DOHH2 (cell line): ENCODE measurements around the gene RHBG.

ENCODE experiments used
- H3F3A ChIP-seq: fragments of 200-600 bp; sonication (generic), shearing (Covaris generic); 2 replicates; pipeline ENCODE4 v1.6.0; 2016; ENCODE audit warnings: antibody characterized with exemption, mild to moderate bottlenecking; ENCODE audit not compliant: control insufficient read depth, insufficient read depth
- H3K27ac ChIP-seq: fragments of 200-600 bp; sonication (generic); 2 replicates; pipeline ENCODE4 v1.5.1; 2014; ENCODE audit warnings: low read depth, mild to moderate bottlenecking, low read length, moderate library complexity
- H3K27me3 ChIP-seq: fragments of 200-600 bp; sonication (generic); 2 replicates; pipeline ENCODE4 v1.6.1; 2014; ENCODE audit warnings: mild to moderate bottlenecking, low read length, mixed read lengths; ENCODE audit not compliant: control insufficient read depth
- H3K36me3 ChIP-seq: fragments of 200-600 bp; sonication (generic); 2 replicates; pipeline ENCODE4 v1.6.1; 2014; ENCODE audit warnings: mild to moderate bottlenecking, low read length, moderate library complexity, mixed read lengths; ENCODE audit not compliant: control insufficient read depth
- H3K4me1 ChIP-seq: fragments of 200-600 bp; sonication (generic); 2 replicates; pipeline ENCODE4 v1.6.1; 2014; ENCODE audit warnings: mild to moderate bottlenecking, low read length, mixed read lengths; ENCODE audit not compliant: control insufficient read depth
- H3K4me2 ChIP-seq: fragments of 200-600 bp; sonication (generic); 2 replicates; pipeline ENCODE4 v1.6.0; 2014; ENCODE audit warnings: mild to moderate bottlenecking, low read length, moderate library complexity
- H3K4me3 ChIP-seq: fragments of 200-600 bp; sonication (generic); 2 replicates; pipeline ENCODE4 v1.5.1; 2014; ENCODE audit warnings: mild to moderate bottlenecking, low read length, mixed read lengths
- H3K79me2 ChIP-seq: fragments of 200-600 bp; sonication (generic); 2 replicates; pipeline ENCODE4 v1.6.1; 2014; ENCODE audit warnings: mild to moderate bottlenecking, low read length, mixed read lengths; ENCODE audit not compliant: control insufficient read depth
- H3K9me2 ChIP-seq: fragments of 200-600 bp; sonication (generic); replicated peaks from 2 replicates; pipeline ENCODE4 v1.6.1; 2014; ENCODE audit warnings: mild to moderate bottlenecking, low read length, mixed read lengths; ENCODE audit not compliant: control insufficient read depth
- H3K9me3 ChIP-seq: fragments of 200-600 bp; sonication (generic); 2 replicates; pipeline ENCODE4 v1.6.1; 2014; ENCODE audit warnings: antibody characterized with exemption, low read length, mixed read lengths; ENCODE audit not compliant: control insufficient read depth, insufficient read depth
- H4K20me1 ChIP-seq: fragments of 200-600 bp; sonication (generic); 2 replicates; pipeline ENCODE4 v1.6.0; 2014; ENCODE audit warnings: low read depth, mild to moderate bottlenecking, antibody characterized with exemption, low read length, moderate library complexity; ENCODE audit not compliant: control insufficient read depth, insufficient read depth
- EZH2phosphoT487 ChIP-seq: fragments of 200-600 bp; sonication (generic); IDR thresholded peaks from 2 replicates; pipeline ENCODE4 v1.6.1; 2017; ENCODE audit warnings: borderline replicate concordance, mild to moderate bottlenecking, antibody characterized with exemption, low read length, moderate library complexity, mixed read lengths
- TF ChIP-seq, protein P1 (sequence below): fragments of 200-600 bp; sonication (generic); IDR thresholded peaks from one replicate; pipeline ENCODE4 v1.5.1; 2014; ENCODE audit warnings: antibody characterized with exemption, mild to moderate bottlenecking, low read depth, low read length; ENCODE audit not compliant: poor library complexity, severe bottlenecking

RHBG gene

DNA sequence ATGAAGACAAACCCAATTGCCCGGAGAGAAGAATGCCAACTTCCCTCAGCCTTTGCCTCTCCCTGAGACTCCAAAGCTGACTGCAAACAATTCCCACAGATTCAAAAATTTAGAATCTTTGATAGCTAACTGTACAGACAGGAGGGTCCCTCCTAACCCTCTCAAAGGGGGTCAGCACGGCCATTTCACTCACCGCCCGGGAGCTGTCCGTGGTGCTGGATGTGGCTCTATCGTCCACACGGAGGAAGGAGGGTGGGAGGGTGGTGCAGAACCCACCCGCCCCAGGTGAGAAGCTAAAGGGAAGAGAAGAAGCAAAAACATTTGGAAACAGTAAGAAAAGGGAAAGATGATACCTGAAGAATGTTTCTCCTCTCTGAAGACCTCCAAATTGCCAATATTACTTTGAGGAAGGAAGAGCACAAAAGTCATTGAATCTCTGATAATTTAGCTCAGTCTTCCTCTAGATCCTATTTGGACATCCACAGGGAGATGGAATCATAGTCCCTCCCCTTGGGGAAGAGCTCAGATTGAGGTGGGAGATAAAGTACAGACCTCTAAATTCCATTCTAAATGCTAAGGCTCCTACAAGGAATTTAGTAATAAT, 45.6 kb downstream of the RHBG start:
- Histone ChIP-seq H3K4me2 (no peak overlapping the region), H4K20me1 (no peaks in the 10 kb centered on the region), H3K9me2 (no peaks in the 10 kb centered on the region), H3K4me1 (no peaks in the 10 kb centered on the region), H3K36me3 (no peaks in the 10 kb centered on the region), H3K4me3 (no peak overlapping the region), H3K9me3 (no peaks in the 10 kb centered on the region), H3F3A (no peaks in the 10 kb centered on the region), H3K27me3 (peaks cover 50% of the 10 kb centered on the region), H3K79me2 (no peaks in the 10 kb centered on the region), H3K27ac (no peak overlapping the region)
- TF ChIP-seq EZH2phosphoT487: no peak
- TF ChIP-seq, protein P1, sequence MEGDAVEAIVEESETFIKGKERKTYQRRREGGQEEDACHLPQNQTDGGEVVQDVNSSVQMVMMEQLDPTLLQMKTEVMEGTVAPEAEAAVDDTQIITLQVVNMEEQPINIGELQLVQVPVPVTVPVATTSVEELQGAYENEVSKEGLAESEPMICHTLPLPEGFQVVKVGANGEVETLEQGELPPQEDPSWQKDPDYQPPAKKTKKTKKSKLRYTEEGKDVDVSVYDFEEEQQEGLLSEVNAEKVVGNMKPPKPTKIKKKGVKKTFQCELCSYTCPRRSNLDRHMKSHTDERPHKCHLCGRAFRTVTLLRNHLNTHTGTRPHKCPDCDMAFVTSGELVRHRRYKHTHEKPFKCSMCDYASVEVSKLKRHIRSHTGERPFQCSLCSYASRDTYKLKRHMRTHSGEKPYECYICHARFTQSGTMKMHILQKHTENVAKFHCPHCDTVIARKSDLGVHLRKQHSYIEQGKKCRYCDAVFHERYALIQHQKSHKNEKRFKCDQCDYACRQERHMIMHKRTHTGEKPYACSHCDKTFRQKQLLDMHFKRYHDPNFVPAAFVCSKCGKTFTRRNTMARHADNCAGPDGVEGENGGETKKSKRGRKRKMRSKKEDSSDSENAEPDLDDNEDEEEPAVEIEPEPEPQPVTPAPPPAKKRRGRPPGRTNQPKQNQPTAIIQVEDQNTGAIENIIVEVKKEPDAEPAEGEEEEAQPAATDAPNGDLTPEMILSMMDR: no peak

DNA sequence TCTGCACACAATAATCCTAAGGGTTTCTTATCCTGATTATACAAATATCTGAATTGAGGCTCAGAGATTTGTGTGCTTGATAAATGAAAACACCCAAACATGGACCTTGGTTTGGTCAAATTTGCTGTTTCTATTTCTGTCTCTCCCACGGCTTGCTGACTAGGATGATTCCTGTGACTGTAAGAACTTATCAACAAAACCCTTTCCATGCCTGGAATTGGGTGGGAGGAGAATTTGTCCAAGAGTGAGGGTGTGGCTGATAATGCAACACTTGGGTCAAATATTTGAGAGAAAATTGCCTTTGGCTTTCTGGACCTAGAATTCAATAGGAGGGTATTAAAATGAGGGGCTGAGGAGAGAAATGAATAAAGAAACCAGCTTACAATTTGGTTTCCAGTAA, 48.0 kb downstream of the RHBG start:
- no peak overlapping the region for H3K4me2 ChIP-seq
- no peaks in the 10 kb centered on the region for H3F3A ChIP-seq
- H3K27ac ChIP-seq: no peak overlapping the region
- no peaks in the 10 kb centered on the region for H3K79me2 ChIP-seq
- H3K36me3 ChIP-seq: no peaks in the 10 kb centered on the region
- TF ChIP-seq, protein P1: no peak
- no peak for TF ChIP-seq EZH2phosphoT487
- H3K9me3 ChIP-seq: no peaks in the 10 kb centered on the region
- peaks cover 20% of the 10 kb centered on the region for H3K4me1 ChIP-seq
- H3K4me3 ChIP-seq: no peak overlapping the region
- peaks cover 67% of the 10 kb centered on the region for H3K27me3 ChIP-seq
- no peaks in the 10 kb centered on the region for H4K20me1 ChIP-seq
- H3K9me2 ChIP-seq: no peaks in the 10 kb centered on the region

DNA sequence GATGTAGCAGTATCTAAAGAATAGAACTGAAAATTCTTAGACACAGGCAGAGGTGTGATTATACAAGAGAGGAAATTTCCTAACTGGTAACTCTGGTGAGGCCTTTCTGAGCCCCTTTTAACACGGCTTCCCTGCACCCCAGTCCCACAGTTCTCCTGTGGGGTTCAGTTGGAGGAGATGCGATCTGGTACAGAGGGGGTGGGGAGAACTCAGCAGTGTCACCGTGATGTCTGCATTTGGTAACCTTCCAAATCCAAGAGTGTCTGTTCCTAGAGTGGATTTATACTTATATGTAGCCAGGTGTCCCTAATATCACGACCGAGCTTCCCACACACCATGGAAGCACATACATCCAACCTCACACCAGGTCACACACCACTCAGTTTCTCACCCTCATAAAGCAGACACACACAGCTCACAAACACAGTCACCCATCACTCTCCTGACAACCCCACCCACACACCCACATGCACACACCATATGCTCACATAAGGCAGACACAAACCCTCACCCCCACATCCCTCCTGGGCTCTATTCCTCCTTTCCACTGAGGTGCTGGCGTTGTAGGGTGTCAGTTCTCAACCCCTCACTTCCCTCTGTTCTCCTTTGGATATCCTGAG, 48.5 kb downstream of the RHBG start:
- Histone ChIP-seq H3K4me3 (no peak overlapping the region), H3K9me2 (no peaks in the 10 kb centered on the region), H3K9me3 (no peaks in the 10 kb centered on the region), H3K79me2 (no peaks in the 10 kb centered on the region), H3K27me3 (peaks cover 72% of the 10 kb centered on the region), H3K27ac (no peak overlapping the region), H3K4me2 (no peak overlapping the region), H3K36me3 (no peaks in the 10 kb centered on the region), H3K4me1 (peaks cover 21% of the 10 kb centered on the region), H3F3A (no peaks in the 10 kb centered on the region), H4K20me1 (no peaks in the 10 kb centered on the region)
- no peak for TF ChIP-seq EZH2phosphoT487
- TF ChIP-seq, protein P1: no peak
